Measurements from ENCODE around the gene RALA. TPM values are rescaled to one million over a fixed set of nuclear protein-coding genes. Genes with fewer than 3 reads are reported as not detected.

The RALA gene
- total and polyA plus RNA-seq, 10 of the 15 experiments (the other 5 are each of a cell fraction or from before 2014, with no cell fraction given), result 7.5 to 53.3 (median 23.1) TPM

GRCh38 chr7:39754326-39755120, 131.2 kb downstream of the RALA start (continued):
- no peak for TF ChIP-seq JUND (IDR thresholded peaks at IDR 0.05; ENCODE audit: low read depth, low read length)
- TF ChIP-seq DPF2 (IDR thresholded peaks at IDR 0.05), result no peak

- ChIA-PET POLR2A (no interaction called here), SMC1A (ENCODE audit: uncharacterized antibody, unreplicated experiment) (interaction anchor here (0.9 to 3.2 kb wide), 3 partner anchors 10 to 23 kb away, joined by 3 to 13 read pairs (median 4); no protein-coding TSS in a partner anchor), RAD21 (ENCODE audit: unreplicated experiment) (no interaction called here), CTCF (interaction anchor here (1.0 to 1.9 kb wide), 3 partner anchors 10 to 178 kb away, joined by 3 to 12 read pairs (median 3); no protein-coding TSS in a partner anchor)
- BruUV-seq (replicated peaks), result no TSS peak
- no peaks in the 10 kb centered on the region for H4K20me1 ChIP-seq (ENCODE audit: control insufficient read depth, insufficient read depth)
- FAIRE-seq (no peak), DNase-seq (ENCODE audit: low read depth, low spot score) (no peak), ATAC-seq (no peak)
- H3K4me3 ChIP-seq, result no peak overlapping the region
- H3K36me3 ChIP-seq (ENCODE audit: control insufficient read depth in 2 of 2, insufficient read depth in 2 of 2, low read length in 1 of 2), result no peaks in the 10 kb centered on the region
- no peaks in the 10 kb centered on the region for H3K27me3 ChIP-seq (replicated peaks in 1 of 2; ENCODE audit: control insufficient read depth in 2 of 2, insufficient read depth in 2 of 2, low read length in 1 of 2)
- H3K9me3 ChIP-seq (replicated peaks; ENCODE audit: control insufficient read depth, insufficient read depth, low read length), result no peaks in the 10 kb centered on the region; the same call in 2 of the 3 replicates
- no peaks in the 10 kb centered on the region for H3K79me2 ChIP-seq (ENCODE audit: control insufficient read depth, insufficient read depth, low read length)
- H3K27ac ChIP-seq (ENCODE audit: control insufficient read depth, insufficient read depth), result no peak overlapping the region
- H3K9ac ChIP-seq (ENCODE audit: control insufficient read depth, insufficient read depth, low read length), result no peak overlapping the region
- intact Hi-C loops (cut with micrococcal nuclease; ENCODE audit: unreplicated experiment) (no loop called here), in situ Hi-C loops (cut with MboI) (no loop called here)
- H2AFZ ChIP-seq (ENCODE audit: control insufficient read depth, low read depth, low read length), result no peak overlapping the region
- TF ChIP-seq IRF4 (IDR thresholded peaks at IDR 0.05; ENCODE audit: low read depth, low read length) (no peak), ZSCAN29 (IDR thresholded peaks at IDR 0.05) (no peak), RBBP5 (conservative IDR thresholded peaks at IDR 0.05) (no peak), HDAC2 (IDR thresholded peaks at IDR 0.05) (no peak), SPI1 (IDR thresholded peaks at IDR 0.05; ENCODE audit: borderline replicate concordance, insufficient read depth, low read depth, low read length) (no peak), NBN (IDR thresholded peaks at IDR 0.05) (no peak), SRF (IDR thresholded peaks at IDR 0.05; ENCODE audit: low read depth in 2 of 2, low read length in 2 of 2) (no peak), NKRF (conservative IDR thresholded peaks at IDR 0.05) (no peak)
- no peaks in the 10 kb centered on the region for H3K4me1 ChIP-seq (ENCODE audit: control insufficient read depth, insufficient read depth, low read length)
- H3K4me2 ChIP-seq (ENCODE audit: control insufficient read depth, insufficient read depth), result no peak overlapping the region
- 93% methylated on average over 4 of the region's 4 CpGs for WGBS (ENCODE audit: insufficient coverage, insufficient replicate concordance, low lambda C conversion rate, missing lambda C conversion rate)
These were observed 134.2 kb downstream of the RALA start for GRCh38 chr7:39757604-39758003.

Other genes with a start within 250 kb of the RALA start
- 17.5 and 22.5 TPM in 2 replicates for gene YAE1, start 57.2 kb upstream of the RALA start, total RNA-seq (2014; rRNA removed)
- gene YAE1, start 57.2 kb upstream of the RALA start, total RNA-seq (2014; rRNA removed; fragmentation: Illumina TruSeq; extraction: Trizol), result 22.0 and 22.5 TPM in 2 replicates
- gene YAE1, start 57.2 kb upstream of the RALA start, total RNA-seq (2021), result 12.3 and 13.5 TPM in 2 replicates
- 28.5 and 42.1 TPM in 2 replicates for gene YAE1, start 57.2 kb upstream of the RALA start, polyA plus RNA-seq (2011; rRNA removed)
- gene YAE1, start 57.2 kb upstream of the RALA start, polyA plus RNA-seq (2014; fragmentation: Illumina TruSeq; extraction: Trizol), result 18.2 and 19.7 TPM in 2 replicates
- 10 to 100 TPM; 33.5 to 35.8 TPM for gene YAE1, start 57.2 kb upstream of the RALA start, polyA plus RNA-seq (2014; fragmentation: Nextera tagmentation; extraction: Ambion mirVana)
- gene YAE1, start 57.2 kb upstream of the RALA start, polyA plus RNA-seq (2014; rRNA removed), result 18.2 and 21.0 TPM in 2 replicates
- 10 to 100 TPM; 23.9 to 25.4 TPM for gene YAE1, start 57.2 kb upstream of the RALA start, polyA plus RNA-seq (2016; fragmentation: Nextera tagmentation; extraction: Ambion mirVana)